Measurements from ENCODE around the gene DNM3.
"Not testable (repeated sequence)": the region's sequence is repeated elsewhere in the genome, so short reads cannot be mapped to it uniquely, and the experiment has no call there.

DNM3 gene

DNA sequence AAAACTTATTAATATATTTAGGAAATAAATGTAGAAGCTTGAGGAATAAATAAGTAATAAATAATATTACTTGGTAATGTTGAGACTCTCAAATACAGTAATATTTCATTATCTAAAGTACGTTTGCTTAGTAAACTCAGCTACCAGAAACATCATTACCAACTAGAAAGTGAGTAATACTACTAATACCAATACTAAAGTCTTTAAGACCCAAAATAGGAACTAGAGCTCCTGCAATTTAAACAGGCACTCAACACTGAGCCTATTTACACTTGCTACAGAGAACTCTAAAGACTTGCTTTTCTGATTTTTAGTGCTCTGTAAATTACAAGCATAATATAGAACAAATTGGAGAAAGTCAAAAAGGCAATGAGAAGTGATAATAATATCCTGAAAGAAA is 565.7 kb downstream of the DNM3 start:
- no peak for DNase-seq

DNA sequence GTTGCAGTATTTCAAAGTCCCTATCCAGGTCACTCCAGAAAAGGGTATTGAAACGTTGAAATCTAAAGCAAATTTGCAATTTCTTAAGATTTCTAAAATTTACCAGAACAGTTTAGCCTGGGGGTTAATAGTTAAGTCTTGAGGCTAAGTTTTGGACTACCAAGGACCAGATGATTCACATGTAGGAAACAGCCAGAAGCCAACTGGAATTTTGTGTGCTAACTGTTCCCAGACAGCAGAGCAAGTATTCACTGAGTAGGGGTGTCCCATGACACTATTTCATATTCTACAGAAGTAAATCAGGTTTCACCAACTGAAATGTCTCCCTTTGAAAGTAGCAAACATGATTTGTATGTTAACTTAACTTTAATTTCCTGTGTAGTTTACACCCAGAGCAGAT is 567.7 kb downstream of the DNM3 start:
- DNase-seq: no peak

DNA sequence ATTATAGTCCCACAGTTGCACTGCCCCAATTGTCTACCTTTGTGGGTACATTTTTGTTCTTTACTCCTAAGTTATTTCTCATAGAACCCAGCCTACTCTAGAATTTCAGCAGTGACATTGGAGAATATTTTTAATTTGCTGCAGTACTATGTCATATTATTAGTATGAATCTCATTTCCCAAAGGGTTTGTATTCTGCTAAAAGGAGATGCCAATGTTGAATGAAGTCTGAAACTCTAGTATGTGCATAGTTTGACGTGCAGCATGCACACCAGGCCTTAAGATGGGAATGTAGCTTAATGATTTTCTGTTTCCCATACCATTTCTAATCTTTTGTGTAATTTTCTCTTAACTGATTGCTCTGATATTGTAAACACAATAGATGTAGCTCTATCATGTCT is 568.7 kb downstream of the DNM3 start:
- DNase-seq: no peak

DNA sequence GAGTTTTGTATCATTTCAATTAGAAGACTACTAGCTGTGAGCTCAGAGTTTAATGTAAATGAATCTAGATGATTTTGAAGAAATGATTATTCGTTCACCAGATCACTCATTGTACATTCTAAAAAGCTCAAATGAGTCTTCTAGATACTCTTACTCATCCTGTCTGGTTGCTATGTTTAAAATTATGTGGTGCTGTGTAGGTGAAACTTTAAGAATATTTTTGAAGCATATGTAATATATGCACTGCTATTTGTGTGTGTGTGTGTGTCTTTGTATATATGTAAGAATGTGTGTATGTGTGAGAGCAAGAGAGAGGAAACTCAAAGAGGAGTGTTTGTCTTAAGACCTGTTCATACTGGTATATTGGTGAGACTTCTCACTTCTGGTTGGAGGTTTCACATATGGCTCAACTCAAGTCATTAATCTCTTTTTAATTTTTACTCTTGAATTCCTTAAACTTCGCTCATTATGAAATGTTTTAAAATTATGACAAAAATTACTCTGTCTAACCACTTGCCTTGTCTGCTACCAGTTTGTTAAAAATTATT is 570.6 kb downstream of the DNM3 start:
- no peak for DNase-seq

DNA sequence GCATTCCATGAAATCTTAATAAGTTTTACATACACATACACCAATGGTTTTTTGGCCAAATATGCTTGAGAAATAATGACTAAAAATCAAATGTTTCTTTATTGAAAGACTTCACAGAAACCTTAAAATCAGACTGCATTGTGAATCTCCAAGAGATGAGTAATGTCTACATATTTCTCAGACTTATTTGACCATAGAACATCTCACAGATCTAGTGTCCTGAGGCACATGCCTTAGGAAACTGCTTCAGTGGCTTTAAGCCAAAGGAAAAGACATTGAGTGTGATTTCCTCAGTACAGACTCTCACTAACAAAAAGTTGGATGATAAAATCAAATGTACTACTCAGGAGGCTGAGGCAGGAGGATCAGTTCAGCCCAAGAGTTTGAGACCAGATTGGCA is 573.0 kb downstream of the DNM3 start:
- no peak for DNase-seq

DNA sequence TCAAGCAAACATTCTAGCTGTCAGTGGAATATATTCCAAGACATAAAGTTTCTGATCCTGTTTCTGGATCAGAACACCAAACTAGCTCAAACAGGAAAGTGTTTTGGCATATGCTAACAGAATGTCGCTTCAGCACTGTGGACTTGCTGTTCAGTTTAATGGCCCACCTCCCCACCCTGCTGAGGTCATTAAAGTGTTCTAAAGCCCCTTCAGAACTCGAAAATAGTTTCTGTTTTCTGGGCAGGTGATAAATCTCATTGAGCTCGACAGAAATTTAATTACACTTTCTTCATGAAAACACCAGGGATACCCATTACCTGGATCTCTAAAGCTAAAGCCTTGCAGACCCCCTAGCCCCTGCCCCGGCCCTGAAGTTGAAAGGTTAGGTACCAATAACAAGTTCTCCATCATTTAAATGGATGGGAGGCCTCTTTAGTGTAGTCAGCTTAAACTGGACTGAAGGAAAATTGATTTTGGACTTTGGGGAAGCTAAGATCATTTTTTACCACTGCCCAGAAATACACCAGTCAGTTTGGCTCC is 575.3 kb downstream of the DNM3 start:
- DNase-seq: no peak

DNA sequence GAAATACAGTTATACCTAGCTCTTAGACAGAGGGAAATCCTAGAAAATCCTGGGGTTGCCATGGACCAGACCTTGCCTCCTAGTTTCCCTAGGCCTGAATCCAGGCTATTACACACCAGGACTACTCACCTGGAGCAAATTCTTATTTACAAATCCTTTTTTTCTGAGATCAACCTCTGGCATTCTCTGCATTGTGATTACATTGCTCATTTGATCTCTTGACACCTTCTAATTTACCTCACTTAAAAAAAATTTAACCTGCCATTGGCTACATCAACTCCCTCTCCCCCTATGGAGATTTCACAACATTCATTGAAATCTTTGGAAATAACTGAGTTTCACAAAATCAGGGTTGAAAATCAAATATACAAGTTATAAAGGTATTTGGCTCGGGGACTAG is 576.3 kb downstream of the DNM3 start:
- DNase-seq: no peak

DNA sequence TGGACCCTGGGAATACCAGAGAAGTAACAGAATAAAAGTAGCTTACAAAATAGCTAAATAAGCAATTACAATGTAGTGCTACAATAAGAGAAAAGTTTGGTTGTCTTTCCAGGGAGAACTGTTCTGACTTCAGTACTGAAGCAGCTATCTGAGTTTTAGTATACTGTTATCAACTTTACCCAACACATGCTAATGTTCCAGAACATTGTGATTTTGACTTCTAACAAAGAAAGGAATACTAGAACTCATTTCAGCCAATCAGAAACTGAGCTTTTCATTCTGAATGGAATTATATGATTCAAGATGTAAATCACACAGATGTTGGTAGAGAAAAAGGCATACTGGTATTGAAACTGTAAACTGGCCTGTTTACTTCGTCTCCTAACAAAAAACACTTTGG is 579.1 kb downstream of the DNM3 start, which contains the start of gene C1orf105:
Gene C1orf105, plus strand, starts transcription at position 301 of the 400 bp plus-strand sequence. CDS start 201 bp downstream, outside the sequence.
- DNase-seq: no peak

DNA sequence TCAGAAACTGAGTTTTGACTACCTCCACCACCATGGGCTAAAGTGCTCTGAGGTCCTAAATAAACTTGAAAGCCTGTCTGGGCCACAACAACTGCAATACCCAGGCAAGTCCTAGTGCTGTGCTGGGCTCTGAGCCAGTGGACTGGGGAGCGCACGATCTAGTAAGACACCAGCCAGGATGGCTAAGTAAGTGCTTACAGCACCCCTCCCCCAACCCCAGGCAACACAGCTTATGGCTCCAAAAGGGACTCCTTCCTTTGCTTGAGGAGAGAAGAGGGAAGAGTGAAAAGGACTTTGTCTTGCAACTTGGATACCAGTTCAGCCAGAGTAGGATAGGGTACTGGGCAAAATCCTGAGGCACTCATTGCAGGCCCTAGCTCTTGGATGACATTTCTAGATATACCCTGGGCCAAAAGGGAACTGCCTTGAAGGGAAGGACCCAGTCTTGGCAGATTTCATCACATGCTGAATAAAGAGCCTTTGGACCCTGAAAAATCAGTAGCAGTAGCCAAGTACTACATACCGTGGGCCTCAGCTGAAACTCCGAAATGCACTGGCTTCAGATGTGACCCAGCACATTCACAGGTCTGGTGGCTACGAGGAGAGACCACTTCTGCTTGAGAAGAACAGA is 580.8 kb downstream of the DNM3 start:
- DNase-seq: no peak

DNA sequence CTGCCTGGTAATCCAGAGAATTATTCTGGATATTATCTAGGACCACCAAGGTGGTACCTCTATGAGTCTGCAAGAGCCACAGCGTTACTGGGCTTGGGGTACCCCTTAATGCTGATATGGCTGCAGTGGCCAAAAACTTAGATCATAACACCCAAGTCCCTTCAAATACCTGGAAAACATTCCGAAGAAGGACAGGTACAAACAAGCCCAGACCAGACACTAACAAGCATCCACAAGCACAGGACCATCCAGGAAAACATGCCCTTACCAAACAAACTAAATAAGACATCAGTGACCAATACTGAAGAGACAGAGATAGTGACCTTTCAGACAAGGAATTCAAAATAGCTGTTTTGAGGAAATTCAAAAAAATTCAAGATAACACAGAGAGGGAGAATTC is 582.0 kb downstream of the DNM3 start:
- DNase-seq: no peak

DNA sequence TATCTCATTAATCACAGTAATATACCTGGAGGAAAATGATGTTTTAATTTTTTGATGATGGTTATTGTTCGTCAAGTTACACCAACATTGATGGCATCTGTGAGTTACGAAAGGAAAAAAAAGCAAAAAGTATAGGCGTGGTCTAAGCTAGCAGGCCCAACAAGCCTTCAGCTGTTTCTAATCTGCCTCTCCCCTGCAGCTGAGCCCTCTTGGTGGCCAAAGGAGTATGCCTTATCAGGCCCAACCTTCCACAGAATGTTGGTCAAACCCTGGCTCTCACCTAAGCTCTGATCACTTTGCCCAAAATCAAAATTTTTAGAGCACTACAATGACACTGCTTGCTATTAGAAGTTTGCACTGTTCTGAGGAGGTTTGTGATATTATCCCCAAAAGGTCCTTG is 584.0 kb downstream of the DNM3 start:
- DNase-seq: no peak

DNA sequence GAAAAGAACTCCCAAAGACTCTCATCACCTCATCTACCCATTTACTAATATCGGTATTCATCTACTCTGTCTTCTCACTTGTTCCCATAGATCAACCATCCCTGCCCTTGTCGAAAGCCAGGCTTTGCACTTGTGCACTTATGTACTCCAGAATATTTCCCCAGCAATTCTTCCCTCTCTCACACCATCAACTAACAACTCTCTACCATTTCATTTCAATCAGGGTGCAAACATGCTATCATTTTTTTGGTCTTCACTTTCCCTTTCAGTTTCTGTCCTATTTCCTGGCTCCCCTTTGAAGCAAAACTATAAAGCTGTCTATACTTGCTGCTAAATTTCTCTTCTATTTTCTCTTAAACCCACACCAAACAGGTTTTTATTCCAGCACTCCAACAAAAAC is 585.9 kb downstream of the DNM3 start:
- DNase-seq: no peak

DNA sequence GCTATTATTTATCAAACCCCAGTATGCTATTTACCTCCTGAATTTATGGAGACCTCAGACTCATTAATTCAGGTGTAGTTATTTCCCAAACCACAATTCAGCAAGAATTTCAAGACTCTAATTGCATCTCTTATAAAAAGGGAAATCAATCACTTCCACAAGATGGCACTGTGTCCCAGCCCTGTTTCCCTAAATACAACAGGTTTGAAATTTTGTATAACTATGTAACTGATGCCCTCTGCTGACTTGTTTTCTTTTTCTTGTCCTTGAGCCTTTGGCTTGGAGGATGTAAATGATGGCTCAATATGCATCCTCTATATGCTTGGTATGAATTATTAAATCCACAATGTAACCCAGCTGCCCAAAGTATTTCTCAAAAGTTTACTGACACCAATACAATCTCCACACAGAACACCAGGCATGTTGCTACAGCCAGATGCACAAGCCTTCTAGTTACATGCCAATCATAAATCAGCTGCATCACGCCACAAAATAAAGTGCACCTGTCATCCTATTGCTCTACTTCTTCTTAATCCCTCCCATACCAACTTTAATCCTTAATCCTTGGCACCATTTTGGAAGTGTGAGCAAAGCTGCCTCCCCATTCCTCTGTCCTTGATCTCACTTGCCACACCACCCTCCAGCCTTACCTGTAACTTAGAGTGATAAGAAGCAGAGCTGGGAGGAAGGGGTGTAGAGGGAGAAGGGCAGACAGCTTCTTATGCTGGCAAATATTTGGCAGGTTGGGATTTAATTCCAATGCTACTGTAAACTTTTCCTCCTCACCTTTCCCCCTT is 588.2 kb downstream of the DNM3 start:
- DNase-seq: peak in 1 of 2 experiments; percentile 9

DNA sequence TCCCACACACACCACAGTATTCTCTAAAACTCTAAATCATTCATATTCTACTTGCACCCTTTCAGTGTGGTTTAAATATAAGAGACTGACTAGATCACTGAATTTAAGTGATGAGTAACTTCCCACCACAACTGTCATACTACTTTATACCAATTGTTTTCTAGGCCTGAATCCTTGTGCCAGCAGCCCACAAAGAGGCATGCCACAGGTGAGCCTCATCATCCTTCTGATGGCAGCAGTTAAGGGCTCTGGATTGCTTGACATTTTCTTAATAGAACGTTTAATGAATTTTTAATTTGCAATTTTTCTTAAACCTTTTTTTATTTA is 588.8 kb downstream of the DNM3 start:
- no peak for DNase-seq

DNA sequence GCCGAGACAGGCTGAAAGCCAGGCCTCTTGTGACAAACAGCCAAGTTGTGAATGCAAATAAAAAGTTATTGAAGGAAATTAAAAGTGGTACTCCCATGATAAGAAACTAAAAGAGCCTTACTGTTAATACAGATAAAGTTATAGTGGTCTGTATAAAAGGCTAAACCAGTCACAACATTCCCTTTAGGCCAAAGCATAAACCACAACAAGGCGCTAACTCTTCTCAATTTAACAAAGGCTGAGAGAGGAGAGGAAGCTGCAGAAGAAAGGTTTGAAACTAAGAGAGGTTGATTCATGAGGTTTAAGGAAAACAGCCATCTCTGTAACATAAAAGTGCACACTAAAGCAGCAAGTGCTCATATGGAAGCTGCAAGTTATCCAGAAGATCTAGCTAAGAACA is 589.9 kb downstream of the DNM3 start:
- DNase-seq: no peak

DNA sequence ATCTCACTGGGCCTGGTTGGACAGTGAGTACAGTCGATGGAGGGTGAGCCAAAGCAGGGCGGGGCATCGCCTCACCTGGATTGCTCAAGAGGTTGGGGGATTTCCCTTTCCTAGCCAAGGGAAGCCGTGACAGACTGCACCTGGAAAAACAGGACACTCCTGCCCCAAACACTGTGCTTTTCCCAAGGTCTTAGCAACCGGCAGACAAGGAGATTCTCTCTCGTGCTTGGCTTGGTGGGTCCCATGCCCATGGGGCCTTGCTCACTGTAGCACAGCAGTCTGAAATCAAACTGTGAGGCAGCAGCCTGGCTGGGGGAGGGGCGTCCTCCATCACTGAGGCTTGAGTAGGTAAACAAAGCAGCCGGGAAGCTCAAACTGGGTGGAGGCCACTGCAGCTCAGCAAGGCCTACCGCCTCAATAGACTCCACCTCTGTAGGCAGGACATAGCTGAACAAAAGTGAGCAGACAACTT is 590.5 kb downstream of the DNM3 start:
- DNase-seq: no peak

DNA sequence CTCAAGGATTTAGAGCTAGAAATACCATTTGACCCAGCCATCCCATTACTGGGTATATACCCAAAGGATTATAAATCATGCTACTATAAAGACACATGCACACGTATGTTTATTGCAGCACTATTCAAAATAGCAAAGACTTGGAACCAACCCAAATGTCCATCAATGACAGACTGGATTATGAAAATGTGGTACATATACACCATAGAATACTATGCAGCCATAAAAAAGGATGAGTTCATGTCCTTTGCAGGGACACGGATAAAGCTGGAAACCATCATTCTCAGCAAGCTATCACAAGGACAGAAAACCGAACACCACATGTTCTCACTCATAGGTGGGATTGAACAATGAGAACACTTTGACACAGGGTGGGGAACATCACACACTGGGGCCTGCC is 595.9 kb downstream of the DNM3 start:
- DNase-seq: not testable (repeated sequence)

DNA sequence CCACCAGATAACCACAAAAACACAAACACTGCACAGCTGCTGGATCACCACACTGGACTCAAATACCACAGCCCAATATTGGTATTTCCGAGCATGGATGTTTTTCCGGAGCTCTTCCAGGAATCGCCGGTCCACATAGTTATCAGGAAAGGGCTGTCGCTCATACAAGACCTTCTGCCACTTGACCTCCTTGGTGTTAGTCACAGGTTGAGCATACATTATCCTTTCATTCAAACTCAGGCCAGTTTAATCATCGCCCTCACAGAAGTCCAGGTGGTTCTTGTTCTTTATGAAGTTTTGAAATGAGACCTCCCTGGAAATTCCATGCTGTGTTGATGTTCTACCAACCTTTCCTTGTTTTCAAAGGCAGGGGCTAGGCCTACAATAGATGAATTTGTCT is 601.1 kb downstream of the DNM3 start:
- no peak for DNase-seq

DNA sequence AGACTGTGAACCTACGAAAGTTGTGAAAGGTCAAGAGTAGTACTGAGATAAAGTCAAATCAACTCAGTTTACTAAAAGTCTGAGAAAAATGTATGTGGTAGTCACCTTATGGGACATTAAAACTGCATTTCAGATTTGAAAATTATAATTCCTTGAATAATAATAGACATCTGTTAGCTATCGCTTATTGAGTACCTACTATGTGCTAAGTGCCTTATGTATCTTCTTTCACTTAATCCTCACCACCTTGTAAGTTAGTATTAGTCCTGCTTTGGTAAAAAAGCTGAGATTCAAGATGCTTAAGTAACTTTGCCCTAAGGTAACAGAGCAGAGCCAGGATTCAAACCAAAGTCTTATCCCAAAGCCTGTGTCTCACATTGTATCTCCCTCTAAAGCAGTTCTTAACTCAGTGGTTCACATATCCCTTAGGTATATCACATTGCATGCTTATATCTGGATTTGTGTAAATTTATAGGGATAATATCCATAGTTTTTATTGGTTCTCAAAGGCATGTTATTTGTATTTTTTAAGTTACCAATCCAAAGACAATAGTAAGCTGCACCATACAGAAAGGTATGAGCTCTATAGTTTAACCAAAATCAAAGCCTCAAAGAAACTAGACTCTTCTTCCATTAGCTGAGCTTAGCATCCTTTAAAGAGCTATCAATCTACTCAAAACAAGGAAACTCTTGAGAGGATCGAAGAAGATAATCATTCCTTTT is 601.7 kb downstream of the DNM3 start:
- DNase-seq: no peak

DNA sequence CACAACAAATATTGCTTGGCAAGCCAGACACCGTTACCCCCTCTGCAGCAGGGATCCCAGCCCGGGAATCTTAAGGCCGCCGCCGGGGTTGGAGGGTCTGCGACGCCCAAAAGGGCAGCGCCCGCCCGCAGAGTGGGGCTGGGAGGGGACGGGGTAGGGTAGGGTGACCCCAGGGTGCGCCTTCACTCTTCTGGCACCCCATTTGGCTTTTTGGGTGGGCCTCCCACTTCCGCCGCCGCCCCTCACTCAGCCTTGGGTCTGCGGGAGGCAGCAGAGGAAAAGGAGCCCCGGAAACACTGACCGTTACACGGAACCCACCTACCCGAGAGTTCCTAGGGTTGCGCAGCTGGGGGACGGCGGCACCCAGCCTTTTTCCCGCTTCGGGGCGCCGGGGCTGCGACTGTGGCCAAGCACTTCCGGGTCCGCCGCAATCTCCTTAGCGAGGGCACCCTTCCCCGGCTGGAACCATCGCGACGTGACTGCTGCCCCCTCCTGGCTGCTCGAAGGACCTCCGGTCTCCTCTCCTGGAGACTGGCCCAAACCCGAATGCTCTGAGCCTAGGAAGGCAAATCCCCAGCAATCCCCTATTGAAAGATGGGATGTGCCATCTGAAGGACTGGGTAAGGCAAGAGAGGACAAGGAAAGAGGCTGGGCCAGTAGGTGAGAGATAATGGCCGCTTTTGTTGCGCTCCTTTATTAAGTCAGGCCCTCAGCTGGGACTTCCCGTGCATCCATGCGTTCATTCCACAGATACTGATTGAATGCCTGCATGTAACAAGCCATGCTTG is 602.6 kb downstream of the DNM3 start, which contains the start of gene PIGC:
Gene PIGC, minus strand, starts transcription at position 404 of the 788 bp plus-strand sequence. CDS start 1,447 bp downstream, outside the sequence.
- peak; percentile 77 to 81 for DNase-seq

DNA sequence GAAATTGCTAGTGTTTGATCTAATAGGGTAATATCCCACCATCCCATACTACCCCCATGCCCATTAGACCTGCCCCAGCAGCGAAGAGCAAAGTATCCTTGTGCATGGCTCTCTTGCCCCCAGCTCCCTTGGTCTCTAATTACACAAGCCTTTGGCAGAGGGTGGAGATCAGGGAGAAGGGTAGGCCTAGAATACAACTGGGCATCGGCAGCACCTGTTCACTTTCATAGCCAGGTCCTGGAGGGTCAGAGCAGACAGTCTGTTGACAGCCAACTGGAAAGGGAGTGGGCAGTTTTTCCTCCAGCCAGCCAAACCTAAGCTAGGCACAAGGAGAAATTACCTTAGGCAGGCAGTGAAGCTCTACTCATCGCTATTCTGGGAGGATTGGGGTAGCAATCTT is 605.2 kb downstream of the DNM3 start:
- no peak for DNase-seq

DNA sequence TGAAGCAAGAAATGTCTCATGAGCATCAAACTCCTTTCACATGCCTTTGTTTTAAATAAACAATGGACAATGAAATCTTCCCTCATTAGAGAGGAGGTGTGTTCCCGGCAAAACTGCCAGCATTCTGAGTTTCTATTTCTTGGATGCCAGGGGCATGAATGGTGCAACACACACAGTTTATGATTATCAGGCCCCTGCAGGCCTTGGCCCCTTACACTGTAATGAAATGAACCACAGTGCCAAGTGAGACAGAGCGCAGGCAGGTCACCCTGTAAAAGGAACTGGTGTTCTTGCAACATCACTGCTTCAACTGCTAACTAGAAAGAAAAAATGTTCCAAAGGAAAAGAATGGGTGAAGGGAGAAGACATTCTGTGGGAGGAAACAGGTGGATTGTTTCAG is 606.3 kb downstream of the DNM3 start:
- DNase-seq: no peak

All from NCI-H1930 (cell line).